ENCODE results near the gene BATF3.

GRCh38 chr1:212677136-212677535, 22.5 kb downstream of the BATF3 start:
- no peak for TF ChIP-seq EZH2 (IDR thresholded peaks at IDR 0.05; ENCODE audit: low read depth)
- no peak for TF ChIP-seq CTCF (conservative IDR thresholded peaks at IDR 0.05)
